GM23338 (cell line): ENCODE results near the gene PYY. TPM values are rescaled to one million over a fixed set of nuclear protein-coding genes. Genes with fewer than 3 reads are reported as not detected.

Experiments
- ATAC-seq: fragments of 200-7000 bp; cut with Tn5 transposase; 3 replicates; pipeline ENCODE4 v1.9.1; 2020
- DNase-seq: peaks from one replicate; pipeline ENCODE4 v3.0.0-alpha.2; 2015; ENCODE audit warnings: low spot score
- H2AFZ ChIP-seq: fragments of 200-600 bp; sonication (generic); 2 replicates; pipeline ENCODE4 v1.8.0; 2016; ENCODE audit warnings: antibody characterized with exemption, mild to moderate bottlenecking, moderate library complexity
- H3F3A ChIP-seq: fragments of 200-600 bp; sonication (generic); replicated peaks from 2 replicates; pipeline ENCODE4 v1.8.0; 2017; ENCODE audit warnings: antibody characterized with exemption, mixed run types, low read depth
- H3K27ac ChIP-seq: fragments of 200-600 bp; sonication (generic); 2 replicates; pipeline ENCODE4 v1.6.1; 2016; ENCODE audit warnings: low read depth
- H3K27me3 ChIP-seq: fragments of 200-600 bp; sonication (generic); 2 replicates; pipeline ENCODE4 v1.8.0; 2016; ENCODE audit warnings: mild to moderate bottlenecking, mixed run types, moderate library complexity; ENCODE audit not compliant: insufficient read depth
- H3K36me3 ChIP-seq: fragments of 200-600 bp; sonication (generic); 2 replicates; pipeline ENCODE4 v1.8.0; 2016; ENCODE audit warnings: mild to moderate bottlenecking; ENCODE audit not compliant: insufficient read depth
- H3K4me1 ChIP-seq: fragments of 200-600 bp; sonication (generic); 2 replicates; pipeline ENCODE4 v1.8.0; 2016; ENCODE audit warnings: mild to moderate bottlenecking, moderate library complexity; ENCODE audit not compliant: insufficient read depth
- H3K4me2 ChIP-seq: fragments of 200-600 bp; sonication (generic); 2 replicates; pipeline ENCODE4 v1.7.1; 2017; ENCODE audit warnings: mixed run types
- H3K4me3 ChIP-seq: fragments of 200-600 bp; sonication (generic); 2 replicates; pipeline ENCODE4 v1.6.1; 2016; ENCODE audit warnings: mixed run types
- H3K79me2 ChIP-seq: fragments of 200-600 bp; sonication (generic); replicated peaks from 2 replicates; pipeline ENCODE4 v1.8.0; 2017; ENCODE audit warnings: mild to moderate bottlenecking; ENCODE audit not compliant: insufficient read depth
- H3K9me2 ChIP-seq: fragments of 200-600 bp; sonication (generic); 2 replicates; pipeline ENCODE4 v1.8.0; 2017; ENCODE audit not compliant: insufficient read depth
- H4K20me1 ChIP-seq: fragments of 200-600 bp; sonication (generic); replicated peaks from 2 replicates; pipeline ENCODE4 v1.8.0; 2017; ENCODE audit warnings: mild to moderate bottlenecking; ENCODE audit not compliant: insufficient read depth
- H3K27ac Mint-ChIP-seq: 2 replicates; pipeline ENCODE4 v1.8.0; 2020; ENCODE audit warnings: inconsistent platforms, mild to moderate bottlenecking, moderate library complexity, mixed read lengths
- H3K27me3 Mint-ChIP-seq: 3 replicates; pipeline ENCODE4 v1.8.0; 2022; ENCODE audit warnings: low read depth, mild to moderate bottlenecking, moderate library complexity, mixed read lengths, inconsistent platforms; ENCODE audit not compliant: insufficient read depth, poor library complexity
- H3K36me3 Mint-ChIP-seq: 3 replicates; pipeline ENCODE4 v1.8.0; 2021; ENCODE audit warnings: low read depth, mild to moderate bottlenecking, inconsistent platforms, moderate library complexity, mixed read lengths
- H3K4me1 Mint-ChIP-seq: 3 replicates; pipeline ENCODE4 v1.8.0; 2020; ENCODE audit warnings: mild to moderate bottlenecking, inconsistent platforms, mixed read lengths
- H3K4me3 Mint-ChIP-seq: 3 replicates; pipeline ENCODE4 v1.8.0; 2021; ENCODE audit warnings: moderate library complexity, mild to moderate bottlenecking, inconsistent platforms, mixed read lengths
- H3K9me3 Mint-ChIP-seq: 3 replicates; pipeline ENCODE4 v1.8.0; 2020; ENCODE audit warnings: moderate library complexity, mild to moderate bottlenecking, inconsistent platforms, mixed read lengths
- CREB1 ChIP-seq: fragments of 250-450 bp; sonication (Bioruptor Pico); IDR thresholded peaks from 2 replicates; pipeline ENCODE4 v1.5.0; 2020; ENCODE audit warnings: low read depth, mild to moderate bottlenecking, moderate library complexity
- EZH2 ChIP-seq: fragments of 200-600 bp; sonication (generic); IDR thresholded peaks from one replicate; pipeline ENCODE4 v1.8.0; 2017; ENCODE audit warnings: antibody characterized with exemption, mild to moderate bottlenecking, low read depth; ENCODE audit not compliant: unreplicated experiment
- JUNB ChIP-seq: IDR thresholded peaks from one replicate; pipeline ENCODE4 v1.6.1; 2016; ENCODE audit warnings: antibody characterized with exemption; ENCODE audit not compliant: unreplicated experiment
- POLR2AphosphoS5 ChIP-seq: IDR thresholded peaks from 2 replicates; pipeline ENCODE4 v1.6.1; 2016; ENCODE audit warnings: antibody characterized with exemption, low read depth
- STAT1 ChIP-seq: IDR thresholded peaks from one replicate; pipeline ENCODE4 v1.6.1; 2016; ENCODE audit warnings: antibody characterized with exemption; ENCODE audit not compliant: unreplicated experiment
- ZNF114 ChIP-seq: fragments of 250-450 bp; sonication (Bioruptor Pico); IDR thresholded peaks from 2 replicates; pipeline ENCODE4 v1.5.0; 2020; ENCODE audit warnings: mild to moderate bottlenecking, moderate library complexity
- ZNF331 ChIP-seq: fragments of 250-450 bp; sonication (Bioruptor Pico); IDR thresholded peaks from 2 replicates; pipeline ENCODE4 v1.5.0; 2020; ENCODE audit warnings: low read depth, mild to moderate bottlenecking, moderate library complexity
- polyA plus RNA-seq: library from polyadenylated mRNA; unstranded; fragments of >200 nt; fragmentation: Nextera tagmentation; extraction: Ambion mirVana; gene quantifications from 2 replicates; pipeline ENCODE4 v1.2.1, GENCODE V29; 2016
- total RNA-seq: library from RNA; depleted of rRNA; stranded (reverse); fragments of >200 nt; shearing (Covaris generic); gene quantifications from 2 replicates; pipeline ENCODE4 v1.2.3, GENCODE V29; 2014
- TF ChIP-seq, protein P1 (sequence below), 2 experiments: fragments of 200-600 bp in 1 of 2; sonication (generic) in 1 of 2; conservative IDR thresholded peaks; 2 replicates each; pipeline versions ENCODE4 v1.5.1 to v1.6.1; 2016 to 2017; ENCODE audit warnings: antibody characterized with exemption in 2 of 2, low read depth in 2 of 2, mild to moderate bottlenecking in 2 of 2, moderate library complexity in 1 of 2
- TF ChIP-seq, protein P2 (sequence below): fragments of 250-450 bp; sonication (Bioruptor Pico); IDR thresholded peaks from 2 replicates; pipeline ENCODE4 v1.5.0; 2020; ENCODE audit warnings: mild to moderate bottlenecking, moderate library complexity

The PYY gene
- total and polyA plus RNA-seq, 2 experiments from 2014 or later = 0.56 to 8.5 TPM

DNA sequence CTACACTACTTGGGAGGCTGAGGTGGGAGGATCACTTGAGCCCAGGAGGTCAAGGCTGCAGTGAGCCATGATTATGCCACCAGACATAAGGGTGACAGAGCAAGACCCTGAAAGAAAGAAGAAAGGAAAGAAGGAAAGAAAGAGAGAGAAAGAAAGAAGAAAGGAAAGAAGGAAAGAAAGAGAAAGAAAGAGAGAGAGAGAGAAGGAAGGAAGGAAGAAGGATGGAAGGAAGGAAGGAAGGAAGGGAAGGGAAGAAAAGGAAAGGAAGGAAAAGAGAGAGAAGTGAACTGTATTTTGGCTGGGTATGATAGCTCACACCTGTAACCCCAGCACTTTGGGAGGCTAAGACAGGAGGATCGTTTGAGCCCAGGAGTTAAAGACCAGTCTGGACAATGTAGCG, 24.3 kb upstream of the PYY start:
- H3K4me3 ChIP-seq = no peak overlapping the region
- Mint-ChIP-seq H3K27ac (no peak overlapping the region), H3K4me3 (no peak overlapping the region), H3K9me3 (no peaks in the 10 kb centered on the region), H3K27me3 (peaks cover 12% of the 10 kb centered on the region), H3K4me1 (no peaks in the 10 kb centered on the region), H3K36me3 (no peaks in the 10 kb centered on the region)
- H4K20me1 ChIP-seq = no peaks in the 10 kb centered on the region
- no peak overlapping the region for H3K27ac ChIP-seq
- no peaks in the 10 kb centered on the region; the same call in 1 of the 2 replicates for H3K4me1 ChIP-seq
- no peaks in the 10 kb centered on the region for H3K9me2 ChIP-seq
- ATAC-seq (no peak), DNase-seq (no peak)
- peaks cover 15% of the 10 kb centered on the region for H3K27me3 ChIP-seq
- no peak overlapping the region for H3K4me2 ChIP-seq
- TF ChIP-seq CREB1 (CRISPR knock-in tag) = no peak
- TF ChIP-seq ZNF331 = no peak
- no peak for TF ChIP-seq ZNF114
- no peak for TF ChIP-seq JUNB
- TF ChIP-seq, protein P1, sequence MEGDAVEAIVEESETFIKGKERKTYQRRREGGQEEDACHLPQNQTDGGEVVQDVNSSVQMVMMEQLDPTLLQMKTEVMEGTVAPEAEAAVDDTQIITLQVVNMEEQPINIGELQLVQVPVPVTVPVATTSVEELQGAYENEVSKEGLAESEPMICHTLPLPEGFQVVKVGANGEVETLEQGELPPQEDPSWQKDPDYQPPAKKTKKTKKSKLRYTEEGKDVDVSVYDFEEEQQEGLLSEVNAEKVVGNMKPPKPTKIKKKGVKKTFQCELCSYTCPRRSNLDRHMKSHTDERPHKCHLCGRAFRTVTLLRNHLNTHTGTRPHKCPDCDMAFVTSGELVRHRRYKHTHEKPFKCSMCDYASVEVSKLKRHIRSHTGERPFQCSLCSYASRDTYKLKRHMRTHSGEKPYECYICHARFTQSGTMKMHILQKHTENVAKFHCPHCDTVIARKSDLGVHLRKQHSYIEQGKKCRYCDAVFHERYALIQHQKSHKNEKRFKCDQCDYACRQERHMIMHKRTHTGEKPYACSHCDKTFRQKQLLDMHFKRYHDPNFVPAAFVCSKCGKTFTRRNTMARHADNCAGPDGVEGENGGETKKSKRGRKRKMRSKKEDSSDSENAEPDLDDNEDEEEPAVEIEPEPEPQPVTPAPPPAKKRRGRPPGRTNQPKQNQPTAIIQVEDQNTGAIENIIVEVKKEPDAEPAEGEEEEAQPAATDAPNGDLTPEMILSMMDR (conservative IDR thresholded peaks at IDR 0.05; ENCODE audit: low read depth in 2 of 2) = no peak
- no peak for TF ChIP-seq POLR2AphosphoS5
- TF ChIP-seq, protein P2, sequence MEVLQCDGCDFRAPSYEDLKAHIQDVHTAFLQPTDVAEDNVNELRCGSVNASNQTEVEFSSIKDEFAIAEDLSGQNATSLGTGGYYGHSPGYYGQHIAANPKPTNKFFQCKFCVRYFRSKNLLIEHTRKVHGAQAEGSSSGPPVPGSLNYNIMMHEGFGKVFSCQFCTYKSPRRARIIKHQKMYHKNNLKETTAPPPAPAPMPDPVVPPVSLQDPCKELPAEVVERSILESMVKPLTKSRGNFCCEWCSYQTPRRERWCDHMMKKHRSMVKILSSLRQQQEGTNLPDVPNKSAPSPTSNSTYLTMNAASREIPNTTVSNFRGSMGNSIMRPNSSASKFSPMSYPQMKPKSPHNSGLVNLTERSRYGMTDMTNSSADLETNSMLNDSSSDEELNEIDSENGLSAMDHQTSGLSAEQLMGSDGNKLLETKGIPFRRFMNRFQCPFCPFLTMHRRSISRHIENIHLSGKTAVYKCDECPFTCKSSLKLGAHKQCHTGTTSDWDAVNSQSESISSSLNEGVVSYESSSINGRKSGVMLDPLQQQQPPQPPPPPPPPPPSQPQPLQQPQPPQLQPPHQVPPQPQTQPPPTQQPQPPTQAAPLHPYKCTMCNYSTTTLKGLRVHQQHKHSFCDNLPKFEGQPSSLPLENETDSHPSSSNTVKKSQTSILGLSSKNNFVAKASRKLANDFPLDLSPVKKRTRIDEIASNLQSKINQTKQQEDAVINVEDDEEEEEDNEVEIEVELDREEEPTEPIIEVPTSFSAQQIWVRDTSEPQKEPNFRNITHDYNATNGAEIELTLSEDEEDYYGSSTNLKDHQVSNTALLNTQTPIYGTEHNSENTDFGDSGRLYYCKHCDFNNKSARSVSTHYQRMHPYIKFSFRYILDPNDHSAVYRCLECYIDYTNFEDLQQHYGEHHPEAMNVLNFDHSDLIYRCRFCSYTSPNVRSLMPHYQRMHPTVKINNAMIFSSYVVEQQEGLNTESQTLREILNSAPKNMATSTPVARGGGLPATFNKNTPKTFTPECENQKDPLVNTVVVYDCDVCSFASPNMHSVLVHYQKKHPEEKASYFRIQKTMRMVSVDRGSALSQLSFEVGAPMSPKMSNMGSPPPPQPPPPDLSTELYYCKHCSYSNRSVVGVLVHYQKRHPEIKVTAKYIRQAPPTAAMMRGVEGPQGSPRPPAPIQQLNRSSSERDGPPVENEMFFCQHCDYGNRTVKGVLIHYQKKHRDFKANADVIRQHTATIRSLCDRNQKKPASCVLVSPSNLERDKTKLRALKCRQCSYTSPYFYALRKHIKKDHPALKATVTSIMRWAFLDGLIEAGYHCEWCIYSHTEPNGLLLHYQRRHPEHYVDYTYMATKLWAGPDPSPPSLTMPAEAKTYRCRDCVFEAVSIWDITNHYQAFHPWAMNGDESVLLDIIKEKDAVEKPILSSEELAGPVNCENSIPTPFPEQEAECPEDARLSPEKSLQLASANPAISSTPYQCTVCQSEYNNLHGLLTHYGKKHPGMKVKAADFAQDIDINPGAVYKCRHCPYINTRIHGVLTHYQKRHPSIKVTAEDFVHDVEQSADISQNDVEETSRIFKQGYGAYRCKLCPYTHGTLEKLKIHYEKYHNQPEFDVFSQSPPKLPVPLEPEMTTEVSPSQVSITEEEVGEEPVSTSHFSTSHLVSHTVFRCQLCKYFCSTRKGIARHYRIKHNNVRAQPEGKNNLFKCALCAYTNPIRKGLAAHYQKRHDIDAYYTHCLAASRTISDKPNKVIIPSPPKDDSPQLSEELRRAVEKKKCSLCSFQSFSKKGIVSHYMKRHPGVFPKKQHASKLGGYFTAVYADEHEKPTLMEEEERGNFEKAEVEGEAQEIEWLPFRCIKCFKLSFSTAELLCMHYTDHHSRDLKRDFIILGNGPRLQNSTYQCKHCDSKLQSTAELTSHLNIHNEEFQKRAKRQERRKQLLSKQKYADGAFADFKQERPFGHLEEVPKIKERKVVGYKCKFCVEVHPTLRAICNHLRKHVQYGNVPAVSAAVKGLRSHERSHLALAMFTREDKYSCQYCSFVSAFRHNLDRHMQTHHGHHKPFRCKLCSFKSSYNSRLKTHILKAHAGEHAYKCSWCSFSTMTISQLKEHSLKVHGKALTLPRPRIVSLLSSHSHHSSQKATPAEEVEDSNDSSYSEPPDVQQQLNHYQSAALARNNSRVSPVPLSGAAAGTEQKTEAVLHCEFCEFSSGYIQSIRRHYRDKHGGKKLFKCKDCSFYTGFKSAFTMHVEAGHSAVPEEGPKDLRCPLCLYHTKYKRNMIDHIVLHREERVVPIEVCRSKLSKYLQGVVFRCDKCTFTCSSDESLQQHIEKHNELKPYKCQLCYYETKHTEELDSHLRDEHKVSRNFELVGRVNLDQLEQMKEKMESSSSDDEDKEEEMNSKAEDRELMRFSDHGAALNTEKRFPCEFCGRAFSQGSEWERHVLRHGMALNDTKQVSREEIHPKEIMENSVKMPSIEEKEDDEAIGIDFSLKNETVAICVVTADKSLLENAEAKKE (CRISPR knock-in tag) = no peak
- TF ChIP-seq STAT1 = no peak
- TF ChIP-seq EZH2 = no peak
- 0 out of 2 replicates have a peak, but pooled peaks cover 3% of the 10 kb centered on the region for H3F3A ChIP-seq
- H3K79me2 ChIP-seq = no peaks in the 10 kb centered on the region
- H2AFZ ChIP-seq = no peak overlapping the region
- H3K36me3 ChIP-seq = no peaks in the 10 kb centered on the region
